K562 treated with DMSO at 1 percent for 48 hours (cell line): Measurements from ENCODE around the gene ZNF557. TPM values are rescaled to one million over a fixed set of nuclear protein-coding genes. Genes with fewer than 3 reads are reported as not detected.

Experiments used
- total RNA-seq: library from RNA; unstranded; fragments of 300-600 nt; gene quantifications from 2 replicates; pipeline ENCODE4 v1.2.3, GENCODE V29; 2022; ENCODE audit warnings: low replicate concordance; ENCODE audit errors: extremely low read depth

ZNF557 gene
- not detected in 2 replicates for total RNA-seq

DNA sequence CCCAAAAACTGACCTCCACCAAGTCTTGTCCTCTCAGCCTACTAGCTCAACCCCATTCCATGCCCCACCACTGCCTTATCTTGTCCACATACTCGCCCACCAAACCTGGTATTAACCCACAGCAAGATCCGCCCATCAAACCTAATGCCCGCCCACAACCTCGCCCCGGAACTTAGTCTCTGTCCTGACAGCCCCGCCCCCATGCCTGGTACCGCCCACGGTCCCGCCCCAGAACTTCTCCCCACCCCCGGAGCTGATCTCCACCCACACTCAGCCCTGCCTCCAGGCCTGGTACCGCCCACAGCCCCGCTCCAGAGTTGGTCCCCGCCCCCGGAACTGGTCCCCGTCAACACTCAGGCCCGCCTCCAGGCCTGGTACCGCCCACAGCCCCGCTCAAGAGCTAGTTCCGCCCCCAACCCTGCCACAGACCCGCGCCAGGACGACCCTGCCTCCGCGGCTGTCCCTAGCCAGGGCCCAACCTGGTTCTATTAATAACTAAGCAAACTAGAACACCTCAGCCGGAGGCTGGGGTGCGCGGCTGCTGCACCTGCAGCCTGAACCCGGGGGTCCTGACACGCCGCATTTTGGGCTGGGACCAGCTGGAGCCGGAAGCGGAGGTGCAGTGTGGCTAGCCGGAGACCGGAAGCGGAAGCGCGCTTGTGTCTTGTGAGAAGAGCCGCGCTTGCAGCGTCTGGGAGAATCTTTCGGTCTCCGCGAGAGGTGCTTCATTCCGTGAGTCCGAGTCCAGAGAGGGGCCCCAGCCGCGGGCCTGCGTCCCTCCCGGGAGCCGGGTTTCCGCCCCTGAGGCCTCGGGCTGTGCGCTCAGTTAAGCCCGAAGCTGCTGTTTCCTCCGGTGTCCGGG lies at the start of gene ZNF557:
Gene ZNF557 (plus strand): TSS at position 662 of the 862 bp plus-strand sequence. CDS start 5,372 bp downstream, outside the sequence.

DNA sequence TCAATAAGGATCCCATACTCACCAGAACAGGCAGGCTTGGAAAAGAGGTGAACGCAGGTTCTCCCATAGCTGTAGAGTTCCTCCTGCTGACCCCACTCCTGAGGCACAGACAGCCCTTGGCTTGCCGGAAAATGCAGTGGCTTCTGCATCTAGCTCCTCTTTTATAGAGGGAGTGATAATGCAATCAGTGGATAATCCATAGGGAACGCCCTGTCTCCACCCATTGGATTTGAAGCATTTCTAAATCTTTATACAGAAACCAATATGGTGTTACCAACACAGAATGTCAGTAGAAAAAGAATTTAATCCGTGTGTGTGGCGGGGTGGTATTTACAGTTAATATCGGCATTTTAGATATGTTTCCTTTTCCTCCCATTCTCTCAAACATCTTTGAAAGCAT lies 48.2 kb upstream of the ZNF557 start, which contains the start of gene MBD3L2B:
Gene MBD3L2B (minus strand): TSS at position 101 of the 400 bp plus-strand sequence. CDS start 34 bp downstream, at position 67.

DNA sequence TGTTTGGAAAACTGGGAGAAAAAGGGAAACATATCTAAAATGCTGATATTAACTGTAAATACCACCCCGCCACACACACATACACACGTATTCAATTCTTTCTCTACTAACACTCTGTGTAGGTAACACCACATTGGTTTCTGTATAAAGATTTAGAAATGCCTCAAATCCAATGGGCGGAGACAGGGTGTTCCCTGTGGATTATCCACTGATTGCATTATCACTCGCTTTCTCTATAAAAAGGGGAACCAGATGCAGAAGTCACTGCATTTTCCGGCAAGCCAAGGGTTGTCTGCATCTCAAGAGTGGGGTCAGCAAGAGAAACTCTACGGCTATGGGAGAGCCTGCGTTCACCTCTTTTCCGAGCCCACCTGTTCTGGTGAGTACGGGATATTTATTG lies 39.2 kb upstream of the ZNF557 start, which contains the start of gene MBD3L5:
Gene MBD3L5 (plus strand): TSS at position 301 of the 400 bp plus-strand sequence. CDS start 34 bp downstream, at position 335.

DNA sequence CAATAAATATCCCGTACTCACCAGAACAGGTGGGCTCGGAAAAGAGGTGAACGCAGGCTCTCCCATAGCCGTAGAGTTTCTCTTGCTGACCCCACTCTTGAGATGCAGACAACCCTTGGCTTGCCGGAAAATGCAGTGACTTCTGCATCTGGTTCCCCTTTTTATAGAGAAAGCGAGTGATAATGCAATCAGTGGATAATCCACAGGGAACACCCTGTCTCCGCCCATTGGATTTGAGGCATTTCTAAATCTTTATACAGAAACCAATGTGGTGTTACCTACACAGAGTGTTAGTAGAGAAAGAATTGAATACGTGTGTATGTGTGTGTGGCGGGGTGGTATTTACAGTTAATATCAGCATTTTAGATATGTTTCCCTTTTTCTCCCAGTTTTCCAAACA lies 29.4 kb upstream of the ZNF557 start, which contains the start of gene MBD3L4:
Gene MBD3L4 (minus strand): TSS at position 101 of the 400 bp plus-strand sequence. CDS start 35 bp downstream, at position 66.

DNA sequence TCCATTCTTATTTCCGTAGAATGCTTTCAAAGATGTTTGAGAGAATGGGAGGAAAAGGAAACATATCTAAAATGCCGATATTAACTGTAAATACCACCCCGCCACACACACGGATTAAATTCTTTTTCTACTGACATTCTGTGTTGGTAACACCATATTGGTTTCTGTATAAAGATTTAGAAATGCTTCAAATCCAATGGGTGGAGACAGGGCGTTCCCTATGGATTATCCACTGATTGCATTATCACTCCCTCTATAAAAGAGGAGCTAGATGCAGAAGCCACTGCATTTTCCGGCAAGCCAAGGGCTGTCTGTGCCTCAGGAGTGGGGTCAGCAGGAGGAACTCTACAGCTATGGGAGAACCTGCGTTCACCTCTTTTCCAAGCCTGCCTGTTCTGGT lies 20.5 kb upstream of the ZNF557 start, which contains the start of gene MBD3L2:
Gene MBD3L2 (plus strand): TSS at position 301 of the 400 bp plus-strand sequence. CDS start 53 bp downstream, at position 354.

DNA sequence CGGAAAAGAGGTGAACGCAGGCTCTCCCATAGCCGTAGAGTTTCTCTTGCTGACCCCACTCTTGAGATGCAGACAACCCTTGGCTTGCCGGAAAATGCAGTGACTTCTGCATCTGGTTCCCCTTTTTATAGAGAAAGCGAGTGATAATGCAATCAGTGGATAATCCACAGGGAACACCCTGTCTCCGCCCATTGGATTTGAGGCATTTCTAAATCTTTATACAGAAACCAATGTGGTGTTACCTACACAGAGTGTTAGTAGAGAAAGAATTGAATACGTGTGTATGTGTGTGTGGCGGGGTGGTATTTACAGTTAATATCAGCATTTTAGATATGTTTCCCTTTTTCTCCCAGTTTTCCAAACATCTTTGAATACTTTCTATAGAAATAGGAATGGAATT lies 10.9 kb upstream of the ZNF557 start, which contains the start of gene MBD3L3:
Gene MBD3L3 (minus strand): TSS at position 101 of the 400 bp plus-strand sequence. CDS start 71 bp downstream, at position 30.

Other genes with a start within 250 kb of the ZNF557 start
- gene ADGRE1, start 182.1 kb upstream of the ZNF557 start, total RNA-seq, result not detected in 2 replicates
- gene MBD3L2B, start 48.3 kb upstream of the ZNF557 start, total RNA-seq, result not detected in 2 replicates
- gene MBD3L5, start 39.1 kb upstream of the ZNF557 start, total RNA-seq, result not detected in 2 replicates
- not detected in 2 replicates for gene MBD3L4, start 29.5 kb upstream of the ZNF557 start, total RNA-seq
- gene MBD3L2, start 20.4 kb upstream of the ZNF557 start, total RNA-seq, result not detected in 2 replicates
- gene MBD3L3, start 11.0 kb upstream of the ZNF557 start, total RNA-seq, result not detected in 2 replicates
- not detected in 2 replicates for gene INSR, start 224.7 kb downstream of the ZNF557 start, total RNA-seq